Osteoblast (primary cell): ENCODE results near the gene TEX14. TPM values are rescaled to one million over a fixed set of nuclear protein-coding genes. Genes with fewer than 3 reads are reported as not detected.

Experiments used
- DNase-seq: peaks from one replicate; pipeline ENCODE4 v3.0.0; 2011; ENCODE audit warnings: low spot score, mixed read lengths; ENCODE audit not compliant: insufficient read length; ENCODE audit errors: missing footprints
- H2AFZ ChIP-seq: 2 replicates; pipeline ENCODE4 v1.6.0; 2011; ENCODE audit warnings: mild to moderate bottlenecking, low read length
- H3K27ac ChIP-seq: 2 replicates; pipeline ENCODE4 v1.5.1; 2011; ENCODE audit warnings: mild to moderate bottlenecking, low read depth, low read length, moderate library complexity
- H3K27me3 ChIP-seq: 2 replicates; pipeline ENCODE4 v1.6.0; 2012; ENCODE audit warnings: mild to moderate bottlenecking, control low read depth, inconsistent platforms, low read length, moderate library complexity; ENCODE audit not compliant: insufficient read depth
- H3K36me3 ChIP-seq: 2 replicates; pipeline ENCODE4 v1.5.1; 2011; ENCODE audit warnings: mild to moderate bottlenecking, low read length, control low read depth, moderate library complexity; ENCODE audit not compliant: insufficient read depth
- H3K4me1 ChIP-seq: 2 replicates; pipeline ENCODE4 v1.5.1; 2011; ENCODE audit warnings: mild to moderate bottlenecking, low read length, control low read depth, moderate library complexity; ENCODE audit not compliant: insufficient read depth
- H3K4me2 ChIP-seq: 2 replicates; pipeline ENCODE4 v1.6.0; 2011; ENCODE audit warnings: mild to moderate bottlenecking, low read length; ENCODE audit not compliant: insufficient read depth
- H3K4me3 ChIP-seq: fragments of 200-600 bp; sonication (generic); 3 replicates; pipeline ENCODE4 v1.5.1; 2012; ENCODE audit warnings: mild to moderate bottlenecking, low read length, inconsistent platforms; ENCODE audit not compliant: insufficient read depth
- H3K79me2 ChIP-seq: 2 replicates; pipeline ENCODE4 v1.6.0; 2012; ENCODE audit warnings: mild to moderate bottlenecking, low read length, control low read depth, inconsistent platforms; ENCODE audit not compliant: insufficient read depth
- H3K9me3 ChIP-seq: 2 replicates; pipeline ENCODE4 v1.5.1; 2011; ENCODE audit warnings: low read depth, low read length, control low read depth
- H4K20me1 ChIP-seq: 2 replicates; pipeline ENCODE4 v1.6.0; 2012; ENCODE audit warnings: mild to moderate bottlenecking, low read length, control low read depth; ENCODE audit not compliant: insufficient read depth
- total RNA-seq: library from RNA; depleted of rRNA; stranded (reverse); fragments of >200 nt; gene quantifications from 2 replicates; pipeline ENCODE4 v1.2.3, GENCODE V29; 2012
- TF ChIP-seq, protein P1 (sequence below): IDR thresholded peaks from 2 replicates; pipeline ENCODE4 v1.5.1; 2011; ENCODE audit warnings: mild to moderate bottlenecking, low read depth, low read length, moderate library complexity; ENCODE audit errors: extremely low read depth

The TEX14 gene
- total RNA-seq, 1 donor: under 0.01 TPM

DNA sequence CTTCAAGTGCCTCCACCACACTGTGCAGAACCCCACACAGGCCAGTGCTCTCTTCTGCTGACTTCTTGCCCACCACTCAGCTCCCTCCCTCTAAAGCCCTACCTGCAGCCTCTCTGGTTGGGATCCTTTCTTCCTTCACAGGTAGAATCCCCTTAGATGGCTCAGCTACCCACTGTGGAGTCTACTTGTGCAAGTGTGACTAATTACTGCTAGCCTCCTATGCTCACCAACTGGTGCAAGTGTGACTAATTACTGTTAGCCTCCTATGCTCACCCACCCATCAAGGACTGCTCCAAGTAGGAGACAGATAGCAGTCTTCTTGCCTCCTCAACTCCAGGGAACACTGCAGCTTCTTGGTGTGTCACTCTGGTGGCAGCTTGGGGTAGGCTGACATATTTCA lies 43.6 kb downstream of the TEX14 start:
- Histone ChIP-seq H3K27ac (no peak overlapping the region), H4K20me1 (no peaks in the 10 kb centered on the region), H3K36me3 (no peaks in the 10 kb centered on the region), H3K4me1 (peaks cover 4% of the 10 kb centered on the region), H2AFZ (no peak overlapping the region), H3K4me3 (no peak overlapping the region), H3K4me2 (no peak overlapping the region), H3K27me3 (peaks cover 8% of the 10 kb centered on the region), H3K9me3 (no peaks in the 10 kb centered on the region), H3K79me2 (no peaks in the 10 kb centered on the region)
- TF ChIP-seq, protein P1, sequence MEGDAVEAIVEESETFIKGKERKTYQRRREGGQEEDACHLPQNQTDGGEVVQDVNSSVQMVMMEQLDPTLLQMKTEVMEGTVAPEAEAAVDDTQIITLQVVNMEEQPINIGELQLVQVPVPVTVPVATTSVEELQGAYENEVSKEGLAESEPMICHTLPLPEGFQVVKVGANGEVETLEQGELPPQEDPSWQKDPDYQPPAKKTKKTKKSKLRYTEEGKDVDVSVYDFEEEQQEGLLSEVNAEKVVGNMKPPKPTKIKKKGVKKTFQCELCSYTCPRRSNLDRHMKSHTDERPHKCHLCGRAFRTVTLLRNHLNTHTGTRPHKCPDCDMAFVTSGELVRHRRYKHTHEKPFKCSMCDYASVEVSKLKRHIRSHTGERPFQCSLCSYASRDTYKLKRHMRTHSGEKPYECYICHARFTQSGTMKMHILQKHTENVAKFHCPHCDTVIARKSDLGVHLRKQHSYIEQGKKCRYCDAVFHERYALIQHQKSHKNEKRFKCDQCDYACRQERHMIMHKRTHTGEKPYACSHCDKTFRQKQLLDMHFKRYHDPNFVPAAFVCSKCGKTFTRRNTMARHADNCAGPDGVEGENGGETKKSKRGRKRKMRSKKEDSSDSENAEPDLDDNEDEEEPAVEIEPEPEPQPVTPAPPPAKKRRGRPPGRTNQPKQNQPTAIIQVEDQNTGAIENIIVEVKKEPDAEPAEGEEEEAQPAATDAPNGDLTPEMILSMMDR: no peak
- no peak for DNase-seq

DNA sequence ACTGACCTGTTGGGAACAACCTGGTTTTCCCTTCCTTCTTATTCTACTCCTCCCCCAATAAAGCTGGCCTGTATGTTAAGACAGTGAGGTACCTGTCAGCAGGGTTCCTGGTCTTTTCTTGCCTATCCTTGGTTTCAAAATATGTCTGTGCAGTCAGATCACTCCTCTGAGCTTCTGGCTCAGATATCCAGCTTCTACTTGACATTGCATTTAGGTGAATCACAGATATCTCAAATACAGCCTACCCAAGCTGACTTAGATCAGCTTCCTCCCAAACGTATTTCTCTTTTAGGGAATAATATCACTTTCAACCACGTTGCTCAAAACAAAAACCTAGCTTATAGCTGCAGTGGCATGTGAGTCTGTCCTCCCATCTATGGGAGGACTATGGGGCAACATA lies 48.7 kb downstream of the TEX14 start:
- peak overlapping the region; percentile 17 for H3K4me2 ChIP-seq
- H3K4me3 ChIP-seq: no peak overlapping the region
- H3K27ac ChIP-seq: no peak overlapping the region
- TF ChIP-seq, protein P1: no peak
- no peak overlapping the region for H2AFZ ChIP-seq
- H4K20me1 ChIP-seq: no peaks in the 10 kb centered on the region
- H3K79me2 ChIP-seq: no peaks in the 10 kb centered on the region
- no peaks in the 10 kb centered on the region for H3K9me3 ChIP-seq
- peak; percentile 92 for DNase-seq
- peaks cover 15% of the 10 kb centered on the region for H3K4me1 ChIP-seq
- no peaks in the 10 kb centered on the region for H3K36me3 ChIP-seq
- no peaks in the 10 kb centered on the region for H3K27me3 ChIP-seq

DNA sequence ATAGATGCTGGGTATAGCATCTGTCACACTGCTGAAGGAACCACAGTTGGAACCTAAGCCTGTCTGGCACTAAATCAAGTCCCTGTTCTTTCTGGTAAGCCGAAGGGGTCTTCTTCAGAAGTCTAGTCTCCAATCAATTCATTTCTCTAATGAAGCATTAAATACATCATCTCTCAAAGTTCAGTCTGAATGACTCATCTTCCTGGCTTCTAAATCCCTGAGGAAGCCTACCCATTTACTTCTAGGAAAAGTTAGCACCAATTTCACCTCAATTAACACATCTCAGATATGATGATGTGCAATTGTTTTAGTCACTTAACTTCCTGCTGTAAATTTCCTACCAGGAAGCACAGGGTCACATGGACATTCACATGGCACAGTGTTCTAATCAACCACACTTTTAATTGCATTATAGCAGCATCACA lies 49.9 kb downstream of the TEX14 start:
- Histone ChIP-seq H3K27ac (no peak overlapping the region), H3K4me3 (no peak overlapping the region), H3K27me3 (peaks cover 3% of the 10 kb centered on the region), H3K36me3 (no peaks in the 10 kb centered on the region), H3K4me1 (peaks cover 15% of the 10 kb centered on the region), H2AFZ (no peak overlapping the region), H3K9me3 (no peaks in the 10 kb centered on the region), H3K4me2 (no peak overlapping the region), H4K20me1 (no peaks in the 10 kb centered on the region), H3K79me2 (no peaks in the 10 kb centered on the region)
- TF ChIP-seq, protein P1: no peak
- DNase-seq: no peak

DNA sequence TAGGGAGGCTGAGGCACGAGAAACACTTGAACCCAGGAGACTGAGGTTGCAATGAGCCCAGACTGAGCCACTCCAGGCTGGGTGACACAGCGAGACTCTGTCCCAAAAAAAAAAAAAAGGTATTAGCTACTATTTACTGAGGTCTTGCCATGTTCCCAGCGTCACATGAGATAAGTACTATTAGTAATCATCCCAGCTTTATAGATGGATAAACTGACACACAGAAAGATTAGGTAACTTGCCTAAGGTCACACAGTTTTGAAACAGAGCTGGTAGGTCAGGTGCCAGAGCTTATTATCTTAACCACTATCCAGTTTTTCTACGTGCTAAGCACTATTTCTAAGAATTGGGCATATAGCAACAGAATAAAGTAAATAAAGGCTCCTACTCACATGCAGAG lies 51.6 kb downstream of the TEX14 start:
- Histone ChIP-seq H3K27ac (no peak overlapping the region), H3K27me3 (peaks cover 3% of the 10 kb centered on the region), H3K79me2 (no peaks in the 10 kb centered on the region), H2AFZ (no peak overlapping the region), H4K20me1 (no peaks in the 10 kb centered on the region), H3K4me2 (no peak overlapping the region), H3K36me3 (no peaks in the 10 kb centered on the region), H3K4me3 (no peak overlapping the region), H3K9me3 (no peaks in the 10 kb centered on the region), H3K4me1 (peaks cover 15% of the 10 kb centered on the region)
- TF ChIP-seq, protein P1: no peak
- no peak for DNase-seq
